ENCODE results near the gene GLRA2. TPM values are rescaled to one million over a fixed set of nuclear protein-coding genes. Genes with fewer than 3 reads are reported as not detected.

Gene GLRA2
- total RNA-seq = not detected in 2 replicates

GRCh38 chrX:14529290-14529989, at the start of gene GLRA2:
Gene GLRA2, plus strand, starts transcription at chrX:14529536. Its CDS starts 522 bp downstream, at chrX:14530058.

Data from bladder microvascular endothelial cell (primary cell).